GM21619 (cell line): ENCODE measurements around the gene PLD2.
A peak's percentile ranks its signal among the peaks of the same experiment; 100 is the strongest.

Source experiments
- ATAC-seq: cut with Tn5 transposase; IDR thresholded peaks from one replicate; pipeline ENCODE4 v1.9.1; 2021; ENCODE audit not compliant: unreplicated experiment

PLD2 gene

GRCh38 chr17:4806777-4807604 lies at the start of gene PLD2:
Gene PLD2, plus strand, starts transcription at chr17:4807152. Its CDS starts 621 bp downstream, at chr17:4807773.
- peak; percentile 91 for ATAC-seq

- no peak for ATAC-seq
Measured at GRCh38 chr17:4759776-4760236, 47.1 kb upstream of the PLD2 start.

- no peak for ATAC-seq
Measured at GRCh38 chr17:4764595-4764994, 42.4 kb upstream of the PLD2 start.

GRCh38 chr17:4766201-4766600 lies 40.8 kb upstream of the PLD2 start:
- no peak for ATAC-seq

- ATAC-seq: no peak
Measured at GRCh38 chr17:4766723-4767122, 40.2 kb upstream of the PLD2 start.

GRCh38 chr17:4768298-4768697 lies 38.7 kb upstream of the PLD2 start:
- no peak for ATAC-seq

GRCh38 chr17:4769628-4770027 lies 37.3 kb upstream of the PLD2 start:
- no peak for ATAC-seq

- ATAC-seq: no peak
Measured at GRCh38 chr17:4771519-4772234, 35.3 kb upstream of the PLD2 start, which contains the start of gene TM4SF5. Gene TM4SF5, plus strand, starts transcription at chr17:4771886. Its CDS starts 37 bp downstream, at chr17:4771923.

- no peak for ATAC-seq
Measured at GRCh38 chr17:4772235-4772613, 34.7 kb upstream of the PLD2 start.

GRCh38 chr17:4777969-4778760 lies 28.8 kb upstream of the PLD2 start:
- no peak for ATAC-seq

- no peak for ATAC-seq
Measured at GRCh38 chr17:4780325-4780955, 26.5 kb upstream of the PLD2 start.

GRCh38 chr17:4782652-4783051 lies 24.3 kb upstream of the PLD2 start:
- no peak for ATAC-seq

- no peak for ATAC-seq
Measured at GRCh38 chr17:4785311-4786105, 21.4 kb upstream of the PLD2 start.

GRCh38 chr17:4786106-4786511 lies 20.8 kb upstream of the PLD2 start, which contains the start of gene VMO1:
Gene VMO1, minus strand, starts transcription at chr17:4786364. Its CDS starts 12 bp downstream, at chr17:4786352.
- no peak for ATAC-seq

GRCh38 chr17:4786516-4786915 lies 20.4 kb upstream of the PLD2 start:
- ATAC-seq: no peak

GRCh38 chr17:4788159-4788806 lies 18.7 kb upstream of the PLD2 start:
- ATAC-seq: no peak

GRCh38 chr17:4788807-4789700 lies 17.9 kb upstream of the PLD2 start, which contains the start of gene GLTPD2:
Gene GLTPD2, plus strand, starts transcription at chr17:4788964. Its CDS starts 48 bp downstream, at chr17:4789012.
- no peak for ATAC-seq

- ATAC-seq: peak; percentile 36
Measured at GRCh38 chr17:4789701-4789950, 17.3 kb upstream of the PLD2 start.
